Central memory CD8-positive, alpha-beta T cell (primary cell): ENCODE data around the gene AGBL4.
"Not testable (repeated sequence)": the region's sequence is repeated elsewhere in the genome, so short reads cannot be mapped to it uniquely, and the experiment has no call there.

Experiments used
- ATAC-seq: fragments of 150-1000 bp; cut with Tn5 transposase; replicated peaks from 2 replicates; pipeline ENCODE4 v1.10.0; 2022; ENCODE audit warnings: mild to moderate bottlenecking, moderate FRiP score, moderate number of reproducible peaks; ENCODE audit not compliant: poor library complexity, severe bottlenecking; ENCODE audit errors: extremely low read depth
- DNase-seq, 2 donors: peaks; one replicate each; pipeline ENCODE4 v3.0.0; 2021; ENCODE audit warnings: low spot score in 2 of 2
- H3K27ac Mint-ChIP-seq: one replicate; pipeline ENCODE4 v1.8.0; 2022; ENCODE audit warnings: low read depth, mild to moderate bottlenecking, moderate library complexity, mixed read lengths
- H3K27me3 Mint-ChIP-seq: one replicate; pipeline ENCODE4 v1.8.0; 2022; ENCODE audit warnings: mixed read lengths
- H3K36me3 Mint-ChIP-seq: one replicate; pipeline ENCODE4 v1.8.0; 2022; ENCODE audit warnings: mild to moderate bottlenecking, moderate library complexity, mixed read lengths; ENCODE audit not compliant: insufficient read depth
- H3K4me1 Mint-ChIP-seq: one replicate; pipeline ENCODE4 v1.8.0; 2022; ENCODE audit warnings: mixed read lengths
- H3K4me3 Mint-ChIP-seq: one replicate; pipeline ENCODE4 v1.8.0; 2022; ENCODE audit warnings: mild to moderate bottlenecking, moderate library complexity, mixed read lengths
- H3K9me3 Mint-ChIP-seq: one replicate; pipeline ENCODE4 v1.8.0; 2022; ENCODE audit warnings: mixed read lengths

Gene AGBL4

GRCh38 chr1:49363628-49364027 lies 660.1 kb downstream of the AGBL4 start:
- no peak overlapping the region for H3K27ac Mint-ChIP-seq
- no peaks in the 10 kb centered on the region for H3K9me3 Mint-ChIP-seq
- no peaks in the 10 kb centered on the region for H3K4me1 Mint-ChIP-seq
- no peaks in the 10 kb centered on the region for H3K36me3 Mint-ChIP-seq
- no peak for ATAC-seq
- no peak for DNase-seq
- H3K4me3 Mint-ChIP-seq = no peak overlapping the region
- no peaks in the 10 kb centered on the region for H3K27me3 Mint-ChIP-seq

GRCh38 chr1:49358036-49358435 lies 665.7 kb downstream of the AGBL4 start:
- no peaks in the 10 kb centered on the region for H3K36me3 Mint-ChIP-seq
- H3K4me1 Mint-ChIP-seq = no peaks in the 10 kb centered on the region
- DNase-seq (no peak), ATAC-seq (no peak)
- no peak overlapping the region for H3K27ac Mint-ChIP-seq
- no peak overlapping the region for H3K4me3 Mint-ChIP-seq
- no peaks in the 10 kb centered on the region for H3K9me3 Mint-ChIP-seq
- no peaks in the 10 kb centered on the region for H3K27me3 Mint-ChIP-seq

GRCh38 chr1:49356594-49356993 lies 667.2 kb downstream of the AGBL4 start:
- H3K27me3 Mint-ChIP-seq = no peaks in the 10 kb centered on the region
- no peaks in the 10 kb centered on the region for H3K4me1 Mint-ChIP-seq
- no peak overlapping the region for H3K4me3 Mint-ChIP-seq
- H3K27ac Mint-ChIP-seq = no peak overlapping the region
- no peaks in the 10 kb centered on the region for H3K36me3 Mint-ChIP-seq
- H3K9me3 Mint-ChIP-seq = no peaks in the 10 kb centered on the region
- no peak for DNase-seq
- ATAC-seq = no peak

- no peak overlapping the region for H3K27ac Mint-ChIP-seq
- no peaks in the 10 kb centered on the region for H3K27me3 Mint-ChIP-seq
- no peak overlapping the region for H3K4me3 Mint-ChIP-seq
- H3K36me3 Mint-ChIP-seq = no peaks in the 10 kb centered on the region
- DNase-seq (no peak), ATAC-seq (no peak)
- no peaks in the 10 kb centered on the region for H3K9me3 Mint-ChIP-seq
- no peaks in the 10 kb centered on the region for H3K4me1 Mint-ChIP-seq
Measured at GRCh38 chr1:49351768-49352167, 672.0 kb downstream of the AGBL4 start.

- H3K9me3 Mint-ChIP-seq = no peaks in the 10 kb centered on the region
- DNase-seq (no peak), ATAC-seq (no peak)
- no peak overlapping the region for H3K4me3 Mint-ChIP-seq
- no peaks in the 10 kb centered on the region for H3K27me3 Mint-ChIP-seq
- H3K27ac Mint-ChIP-seq = no peak overlapping the region
- no peaks in the 10 kb centered on the region for H3K36me3 Mint-ChIP-seq
- H3K4me1 Mint-ChIP-seq = no peaks in the 10 kb centered on the region
Measured at GRCh38 chr1:49346767-49347349, 676.9 kb downstream of the AGBL4 start.

GRCh38 chr1:49340576-49340975 lies 683.2 kb downstream of the AGBL4 start:
- no peaks in the 10 kb centered on the region for H3K9me3 Mint-ChIP-seq
- H3K4me3 Mint-ChIP-seq = no peak overlapping the region
- ATAC-seq = no peak
- no peaks in the 10 kb centered on the region for H3K36me3 Mint-ChIP-seq
- H3K27ac Mint-ChIP-seq = no peak overlapping the region
- H3K4me1 Mint-ChIP-seq = no peaks in the 10 kb centered on the region
- H3K27me3 Mint-ChIP-seq = no peaks in the 10 kb centered on the region
- no peak for DNase-seq

GRCh38 chr1:49339043-49339442 lies 684.7 kb downstream of the AGBL4 start:
- H3K9me3 Mint-ChIP-seq = no peaks in the 10 kb centered on the region
- ATAC-seq (no peak), DNase-seq (no peak)
- no peaks in the 10 kb centered on the region for H3K36me3 Mint-ChIP-seq
- no peak overlapping the region for H3K27ac Mint-ChIP-seq
- no peak overlapping the region for H3K4me3 Mint-ChIP-seq
- no peaks in the 10 kb centered on the region for H3K27me3 Mint-ChIP-seq
- H3K4me1 Mint-ChIP-seq = no peaks in the 10 kb centered on the region

GRCh38 chr1:49337251-49337650 lies 686.5 kb downstream of the AGBL4 start:
- ATAC-seq = no peak
- no peaks in the 10 kb centered on the region for H3K36me3 Mint-ChIP-seq
- H3K27me3 Mint-ChIP-seq = no peaks in the 10 kb centered on the region
- H3K4me1 Mint-ChIP-seq = no peaks in the 10 kb centered on the region
- H3K27ac Mint-ChIP-seq = no peak overlapping the region
- no peak overlapping the region for H3K4me3 Mint-ChIP-seq
- DNase-seq = no peak
- H3K9me3 Mint-ChIP-seq = no peaks in the 10 kb centered on the region

- no peak overlapping the region for H3K27ac Mint-ChIP-seq
- ATAC-seq (no peak), DNase-seq (no peak)
- H3K36me3 Mint-ChIP-seq = no peaks in the 10 kb centered on the region
- H3K4me1 Mint-ChIP-seq = no peaks in the 10 kb centered on the region
- H3K27me3 Mint-ChIP-seq = no peaks in the 10 kb centered on the region
- no peak overlapping the region for H3K4me3 Mint-ChIP-seq
- no peaks in the 10 kb centered on the region for H3K9me3 Mint-ChIP-seq
Measured at GRCh38 chr1:49333906-49334305, 689.8 kb downstream of the AGBL4 start.

GRCh38 chr1:49331066-49331852 lies 692.5 kb downstream of the AGBL4 start:
- no peak overlapping the region for H3K4me3 Mint-ChIP-seq
- no peaks in the 10 kb centered on the region for H3K9me3 Mint-ChIP-seq
- no peak overlapping the region for H3K27ac Mint-ChIP-seq
- ATAC-seq (no peak), DNase-seq (no peak)
- no peaks in the 10 kb centered on the region for H3K36me3 Mint-ChIP-seq
- no peaks in the 10 kb centered on the region for H3K27me3 Mint-ChIP-seq
- no peaks in the 10 kb centered on the region for H3K4me1 Mint-ChIP-seq

- no peak for ATAC-seq
- DNase-seq = no peak
- Mint-ChIP-seq H3K4me3 (no peak overlapping the region), H3K27me3 (no peaks in the 10 kb centered on the region), H3K9me3 (no peaks in the 10 kb centered on the region), H3K27ac (no peak overlapping the region), H3K4me1 (no peaks in the 10 kb centered on the region), H3K36me3 (no peaks in the 10 kb centered on the region)
Measured at GRCh38 chr1:49323925-49324540, 699.7 kb downstream of the AGBL4 start.

- not testable (repeated sequence) for H3K36me3 Mint-ChIP-seq, H3K27ac Mint-ChIP-seq, ATAC-seq, H3K27me3 Mint-ChIP-seq, H3K9me3 Mint-ChIP-seq, DNase-seq, H3K4me1 Mint-ChIP-seq, H3K4me3 Mint-ChIP-seq
Measured at GRCh38 chr1:49320493-49320892, 703.3 kb downstream of the AGBL4 start.

- Mint-ChIP-seq H3K9me3 (no peaks in the 10 kb centered on the region), H3K27me3 (no peaks in the 10 kb centered on the region), H3K27ac (no peak overlapping the region), H3K36me3 (no peaks in the 10 kb centered on the region), H3K4me1 (no peaks in the 10 kb centered on the region), H3K4me3 (no peak overlapping the region)
- no peak for ATAC-seq
- no peak for DNase-seq
Measured at GRCh38 chr1:49319426-49319963, 704.3 kb downstream of the AGBL4 start.
